HepG2 (cell line): Measurements from ENCODE around the gene SYS1. TPM values are rescaled to one million over a fixed set of nuclear protein-coding genes. Genes with fewer than 3 reads are reported as not detected.
A peak's percentile ranks its signal among the peaks of the same experiment; 100 is the strongest.

Experiments
- DRAP1 ChIP-seq: IDR thresholded peaks from 2 replicates; pipeline ENCODE4 v1.6.1; 2016; ENCODE audit warnings: missing genetic modification reagents, missing compliant biosample characterization
- ELF3 ChIP-seq: IDR thresholded peaks from 2 replicates; pipeline ENCODE4 v1.6.1; 2016; ENCODE audit warnings: missing genetic modification reagents, missing compliant biosample characterization
- FOXP4 ChIP-seq: sonication (generic); formaldehyde crosslinking; IDR thresholded peaks from 2 replicates; pipeline ENCODE4 v1.4.0; 2020; ENCODE audit warnings: missing genetic modification reagents
- GFI1 ChIP-seq: sonication (generic); formaldehyde crosslinking; IDR thresholded peaks from 2 replicates; pipeline ENCODE4 v1.5.0; 2020; ENCODE audit warnings: missing genetic modification reagents, mild to moderate bottlenecking, borderline replicate concordance
- KDM2A ChIP-seq: sonication (generic); formaldehyde crosslinking; IDR thresholded peaks from 2 replicates; pipeline ENCODE4 v1.4.0; 2020; ENCODE audit warnings: low read depth, missing genetic modification reagents, borderline replicate concordance
- KLF12 ChIP-seq: sonication (generic); formaldehyde crosslinking; IDR thresholded peaks from 2 replicates; pipeline ENCODE4 v1.4.0; 2020; ENCODE audit warnings: missing genetic modification reagents, borderline replicate concordance
- KLF9 ChIP-seq: IDR thresholded peaks from 2 replicates; pipeline ENCODE4 v1.6.1; 2016; ENCODE audit warnings: low read depth
- LCORL ChIP-seq, 2 experiments: fragments of 450-650 bp in 1 of 2; sonication (generic) in 1 of 2; formaldehyde crosslinking in 1 of 2; IDR thresholded peaks; 2 replicates each; pipeline versions ENCODE4 v1.5.0 to v1.6.1; 2017 to 2020; ENCODE audit warnings: antibody characterized with exemption in 1 of 2, missing genetic modification reagents in 1 of 2
- NFYC ChIP-seq: IDR thresholded peaks from 2 replicates; pipeline ENCODE4 v1.6.1; 2016; ENCODE audit warnings: missing genetic modification reagents, missing compliant biosample characterization
- PRPF4 ChIP-seq: fragments of 200-400 bp; formaldehyde crosslinking; IDR thresholded peaks from 2 replicates; pipeline ENCODE4 v1.6.1; 2016; ENCODE audit warnings: low read length, low read depth; ENCODE audit not compliant: poor library complexity, severe bottlenecking
- RAD21 ChIP-seq: fragments of 450-650 bp; formaldehyde crosslinking; IDR thresholded peaks from 2 replicates; pipeline ENCODE4 v1.5.0; 2020; ENCODE audit warnings: mild to moderate bottlenecking
- RARA ChIP-seq: IDR thresholded peaks from 2 replicates; pipeline ENCODE4 v1.6.1; 2016; ENCODE audit warnings: missing genetic modification reagents, missing compliant biosample characterization
- RBFOX2 ChIP-seq: fragments of 200-400 bp; formaldehyde crosslinking; IDR thresholded peaks from 2 replicates; pipeline ENCODE4 v1.6.1; 2017; ENCODE audit warnings: low read depth, mild to moderate bottlenecking, low read length
- RXRA ChIP-seq: sonication (generic); formaldehyde crosslinking; IDR thresholded peaks from 2 replicates; pipeline ENCODE4 v1.5.1; 2020; ENCODE audit warnings: missing genetic modification reagents
- SIX4 ChIP-seq: sonication (generic); formaldehyde crosslinking; IDR thresholded peaks from 2 replicates; pipeline ENCODE4 v1.4.0; 2020; ENCODE audit warnings: missing genetic modification reagents
- SNAPC2 ChIP-seq: sonication (generic); formaldehyde crosslinking; IDR thresholded peaks from 2 replicates; pipeline ENCODE4 v1.8.1; 2022; ENCODE audit warnings: mild to moderate bottlenecking, missing genetic modification reagents
- SRF ChIP-seq: IDR thresholded peaks from 2 replicates; pipeline ENCODE4 v1.6.1; 2011; ENCODE audit warnings: mild to moderate bottlenecking, low read depth, low read length, moderate library complexity
- TCF7L2 ChIP-seq: IDR thresholded peaks from 2 replicates; pipeline ENCODE4 v1.6.1; 2011; ENCODE audit warnings: mild to moderate bottlenecking, low read depth, low read length, moderate library complexity
- ZBTB7A ChIP-seq: sonication (generic); formaldehyde crosslinking; IDR thresholded peaks from 2 replicates; pipeline ENCODE4 v1.8.0; 2022; ENCODE audit warnings: mild to moderate bottlenecking, missing genetic modification reagents
- ZMYM3 ChIP-seq: sonication (generic); formaldehyde crosslinking; IDR thresholded peaks from 2 replicates; pipeline ENCODE4 v1.5.1; 2020; ENCODE audit warnings: mild to moderate bottlenecking, missing genetic modification reagents
- ZNF121 ChIP-seq: sonication (generic); formaldehyde crosslinking; IDR thresholded peaks from 2 replicates; pipeline ENCODE4 v1.5.0; 2020; ENCODE audit warnings: mild to moderate bottlenecking, missing genetic modification reagents
- ZNF235 ChIP-seq: sonication (generic); formaldehyde crosslinking; IDR thresholded peaks from 2 replicates; pipeline ENCODE4 v1.8.1; 2023; ENCODE audit warnings: mild to moderate bottlenecking, missing genetic modification reagents, borderline replicate concordance
- ZNF274 ChIP-seq: sonication (generic); formaldehyde crosslinking; IDR thresholded peaks from 2 replicates; pipeline ENCODE4 v1.5.1; 2020; ENCODE audit warnings: mild to moderate bottlenecking, missing genetic modification reagents
- ZNF331 ChIP-seq: sonication (generic); formaldehyde crosslinking; IDR thresholded peaks from 2 replicates; pipeline ENCODE4 v1.4.0; 2020; ENCODE audit warnings: missing genetic modification reagents
- ZNF337 ChIP-seq: sonication (generic); formaldehyde crosslinking; IDR thresholded peaks from 2 replicates; pipeline ENCODE4 v1.5.1; 2020; ENCODE audit warnings: missing genetic modification reagents, low read depth, mild to moderate bottlenecking, borderline replicate concordance
- ZNF441 ChIP-seq: sonication (generic); formaldehyde crosslinking; IDR thresholded peaks from 2 replicates; pipeline ENCODE4 v1.7.0; 2021; ENCODE audit warnings: missing genetic modification reagents, borderline replicate concordance
- ZNF616 ChIP-seq: sonication (generic); formaldehyde crosslinking; IDR thresholded peaks from 2 replicates; pipeline ENCODE4 v1.5.0; 2020; ENCODE audit warnings: low read depth, mild to moderate bottlenecking, missing genetic modification reagents
- ZNF629 ChIP-seq: sonication (generic); formaldehyde crosslinking; conservative IDR thresholded peaks from 2 replicates; pipeline ENCODE4 v1.5.0; 2020; ENCODE audit warnings: missing genetic modification reagents
- ZNF678 ChIP-seq: sonication (generic); formaldehyde crosslinking; IDR thresholded peaks from 2 replicates; pipeline ENCODE4 v1.4.0; 2020; ENCODE audit warnings: mild to moderate bottlenecking, missing genetic modification reagents
- polyA plus RNA-seq, 8 experiments: library from polyadenylated mRNA; depleted of rRNA in 3 of 8; stranded (reverse) in 7 of 8; unstranded in 1 of 8; fragments of >200 nt; fragmentation: Illumina TruSeq in 4 of 8; extraction: Trizol in 4 of 8; gene quantifications; 2 replicates each; pipeline versions ENCODE4 v1.2.1 to v1.2.3, GENCODE V29; 2011 to 2016; ENCODE audit warnings: low read depth in 4 of 8, missing spikeins in 1 of 8, mixed read lengths in 1 of 8; ENCODE audit not compliant: insufficient read depth in 1 of 8
- total RNA-seq, 5 experiments: library from RNA; depleted of rRNA; stranded (reverse); fragments of >200 nt; fragmentation: Illumina TruSeq; extraction: Trizol; gene quantifications; 2 replicates each; pipeline ENCODE4 v1.2.3, GENCODE V29; 2016; ENCODE audit warnings: low read depth in 1 of 5

The SYS1 gene
- total and polyA plus RNA-seq, 2 of the 13 experiments (the other 11 are each of a cell fraction or from before 2014, with no cell fraction given) = 38.3 to 65.6 TPM

- TF ChIP-seq ZNF616 (CRISPR knock-in tag) = no peak
- peak; percentile 90 for TF ChIP-seq ZNF629
- no peak for TF ChIP-seq SIX4 (CRISPR knock-in tag)
- TF ChIP-seq KDM2A = no peak
- TF ChIP-seq ZNF678 (CRISPR knock-in tag) = 0 out of 2 replicates have a peak, but pooled peaks have one; percentile 80
- no peak for TF ChIP-seq ZNF331 (CRISPR knock-in tag)
- TF ChIP-seq RBFOX2 = peak; percentile 71
- TF ChIP-seq ZNF235 (CRISPR knock-in tag) = 0 out of 2 replicates have a peak, but pooled peaks have one; percentile 26
- TF ChIP-seq ZNF337 (CRISPR knock-in tag) = peak; percentile 45; the same call in 1 of the 2 replicates
- TF ChIP-seq TCF7L2 = no peak
- TF ChIP-seq RXRA (CRISPR knock-in tag) = peak; percentile 43
- no peak; the same call in 1 of the 2 replicates for TF ChIP-seq RAD21 (CRISPR knock-in tag)
- 0 out of 2 replicates have a peak, but pooled peaks have one; percentile 29 for TF ChIP-seq KLF12
- TF ChIP-seq ZNF274 (CRISPR knock-in tag) = peak; percentile 62; the same call in 1 of the 2 replicates
- TF ChIP-seq RARA (CRISPR knock-in tag) = peak; percentile 56
- 0 out of 2 replicates have a peak, but pooled peaks have one; percentile 2 for TF ChIP-seq SRF
- TF ChIP-seq KLF9 = peak; percentile 24; the same call in 1 of the 2 replicates
- peak; percentile 78; the same call in 1 of the 2 replicates for TF ChIP-seq ZBTB7A (CRISPR knock-in tag)
- TF ChIP-seq FOXP4 = peak; percentile 77
- TF ChIP-seq NFYC (CRISPR knock-in tag) = peak; percentile 18; the same call in 1 of the 2 replicates
- peak; percentile 85 for TF ChIP-seq LCORL (IDR thresholded peaks at IDR 0.05)
- peak; percentile 100 for TF ChIP-seq LCORL (CRISPR knock-in tag; IDR thresholded peaks at IDR 0.05)
- peak; percentile 97 for TF ChIP-seq ZNF121 (CRISPR knock-in tag)
- no peak for TF ChIP-seq GFI1 (CRISPR knock-in tag)
- TF ChIP-seq ELF3 (CRISPR knock-in tag) = peak; percentile 68
- 0 out of 2 replicates have a peak, but pooled peaks have one; percentile 78 for TF ChIP-seq SNAPC2 (CRISPR knock-in tag)
- TF ChIP-seq DRAP1 (CRISPR knock-in tag) = no peak; the same call in none of the 2 replicates
- TF ChIP-seq ZMYM3 = peak; percentile 48
- 0 out of 2 replicates have a peak, but pooled peaks have one; percentile 13 for TF ChIP-seq ZNF441 (CRISPR knock-in tag)
- TF ChIP-seq PRPF4 = no peak
Observed at GRCh38 chr20:45344168-45344860, 18.6 kb upstream of the SYS1 start (continued).
